Epithelial cell of esophagus (primary cell): ENCODE data around the gene HIGD2A.

Source experiments
- DNase-seq: peaks from one replicate; pipeline ENCODE4 v3.0.0; 2010; ENCODE audit warnings: low read depth
- H3K4me3 ChIP-seq: 2 replicates; pipeline ENCODE4 v1.5.1; 2011; ENCODE audit warnings: mild to moderate bottlenecking, low read length, control low read depth
- CTCF ChIP-seq: IDR thresholded peaks from 2 replicates; pipeline ENCODE4 v1.5.1; 2011; ENCODE audit warnings: low read depth, mild to moderate bottlenecking, low read length, control low read depth, inconsistent platforms; ENCODE audit not compliant: insufficient read depth; ENCODE audit errors: missing control alignments

Gene HIGD2A

GRCh38 chr5:176369934-176370711 lies 18.4 kb upstream of the HIGD2A start:
- no peak overlapping the region for H3K4me3 ChIP-seq
- no peak for DNase-seq
- TF ChIP-seq CTCF, result no peak

GRCh38 chr5:176371621-176372539 lies 16.7 kb upstream of the HIGD2A start:
- no peak overlapping the region for H3K4me3 ChIP-seq
- no peak for TF ChIP-seq CTCF
- DNase-seq, result no peak

GRCh38 chr5:176373100-176373818 lies 15.3 kb upstream of the HIGD2A start:
- no peak for DNase-seq
- TF ChIP-seq CTCF, result no peak
- no peak overlapping the region for H3K4me3 ChIP-seq

GRCh38 chr5:176379881-176380280 lies 8.7 kb upstream of the HIGD2A start:
- H3K4me3 ChIP-seq, result no peak overlapping the region
- no peak for TF ChIP-seq CTCF
- DNase-seq, result no peak

- no peak for DNase-seq
- no peak for TF ChIP-seq CTCF
- no peak overlapping the region for H3K4me3 ChIP-seq
Measured at GRCh38 chr5:176381423-176381822, 7.1 kb upstream of the HIGD2A start.

- no peak for DNase-seq
- no peak overlapping the region for H3K4me3 ChIP-seq
- TF ChIP-seq CTCF, result no peak
Measured at GRCh38 chr5:176381979-176382378, 6.6 kb upstream of the HIGD2A start.
